Measurements from ENCODE around the gene CCDC169. TPM values are rescaled to one million over a fixed set of nuclear protein-coding genes. Genes with fewer than 3 reads are reported as not detected.

CCDC169 gene
- total RNA-seq, 1 donor from 2014 or later, result 0.55 TPM

GRCh38 chr13:36343766-36344165 lies 46.2 kb upstream of the CCDC169 start:
- H3K9me3 ChIP-seq, result no peaks in the 10 kb centered on the region
- peaks cover 21% of the 10 kb centered on the region for H3K4me1 ChIP-seq
- DNase-seq (no peak), ATAC-seq (no peak)
- H3K27ac ChIP-seq, result no peak overlapping the region
- H3K36me3 ChIP-seq, result no peaks in the 10 kb centered on the region
- no peaks in the 10 kb centered on the region for H3K27me3 ChIP-seq
- TF ChIP-seq CTCF (IDR thresholded peaks at IDR 0.05), result no peak
- intact Hi-C loops (cut with DNase I), result no loop called here
- peak overlapping the region; percentile 86 for H3K4me3 ChIP-seq

GRCh38 chr13:36342715-36343114 lies 45.1 kb upstream of the CCDC169 start:
- no peak for TF ChIP-seq CTCF (IDR thresholded peaks at IDR 0.05)
- Histone ChIP-seq H3K4me3 (no peak overlapping the region), H3K9me3 (no peaks in the 10 kb centered on the region), H3K27ac (no peak overlapping the region), H3K36me3 (no peaks in the 10 kb centered on the region), H3K27me3 (no peaks in the 10 kb centered on the region), H3K4me1 (peaks cover 21% of the 10 kb centered on the region)
- ATAC-seq (no peak), DNase-seq (no peak)
- intact Hi-C loops (cut with DNase I), result no loop called here

GRCh38 chr13:36341718-36342117 lies 44.1 kb upstream of the CCDC169 start:
- no peaks in the 10 kb centered on the region for H3K36me3 ChIP-seq
- no peaks in the 10 kb centered on the region for H3K27me3 ChIP-seq
- peaks cover 17% of the 10 kb centered on the region for H3K4me1 ChIP-seq
- ATAC-seq (no peak), DNase-seq (no peak)
- no peaks in the 10 kb centered on the region for H3K9me3 ChIP-seq
- H3K4me3 ChIP-seq, result no peak overlapping the region
- no peak for TF ChIP-seq CTCF (IDR thresholded peaks at IDR 0.05)
- H3K27ac ChIP-seq, result no peak overlapping the region
- intact Hi-C loops (cut with DNase I), result no loop called here

- Histone ChIP-seq H3K9me3 (no peaks in the 10 kb centered on the region), H3K27ac (no peak overlapping the region), H3K27me3 (no peaks in the 10 kb centered on the region), H3K36me3 (peaks cover 9% of the 10 kb centered on the region), H3K4me1 (peaks cover 28% of the 10 kb centered on the region), H3K4me3 (no peak overlapping the region)
- ATAC-seq (no peak), DNase-seq (no peak)
- TF ChIP-seq CTCF (IDR thresholded peaks at IDR 0.05), result no peak
- intact Hi-C loops (cut with DNase I), result no loop called here
Observed at GRCh38 chr13:36339600-36340155, 42.1 kb upstream of the CCDC169 start.

GRCh38 chr13:36337938-36338641 lies 40.5 kb upstream of the CCDC169 start:
- H3K36me3 ChIP-seq, result peaks cover 18% of the 10 kb centered on the region
- H3K4me3 ChIP-seq, result no peak overlapping the region
- peaks cover 25% of the 10 kb centered on the region for H3K4me1 ChIP-seq
- intact Hi-C loops (cut with DNase I), result no loop called here
- H3K9me3 ChIP-seq, result no peaks in the 10 kb centered on the region
- H3K27me3 ChIP-seq, result no peaks in the 10 kb centered on the region
- TF ChIP-seq CTCF (IDR thresholded peaks at IDR 0.05), result no peak
- ATAC-seq, result no peak
- no peak overlapping the region for H3K27ac ChIP-seq
- no peak for DNase-seq

Measured in upper lobe of right lung (tissue), 1 donor.